ENCODE data around the gene GPR141.

- TF ChIP-seq POLR2AphosphoS5 (IDR thresholded peaks at IDR 0.05) (no peak), CTCF (IDR thresholded peaks at IDR 0.05) (no peak), POLR2A (IDR thresholded peaks at IDR 0.05) (no peak), EP300 (IDR thresholded peaks at IDR 0.05) (no peak)
These were observed 39.7 kb upstream of the GPR141 start for GRCh38 chr7:37643876-37644275.
